Esophagus muscularis mucosa (tissue), 3 donors: ENCODE measurements around the gene SLC6A8.

Source experiments
- CTCF ChIP-seq, 3 experiments: fragments of 200-600 bp in 2 of 3; fragments of 450-650 bp in 1 of 3; sonication (generic) in 2 of 3; IDR thresholded peaks; one replicate each; pipeline ENCODE4 v1.5.1; 2017 to 2019; ENCODE audit warnings: antibody characterized with exemption in 3 of 3, mild to moderate bottlenecking in 2 of 3, moderate library complexity in 1 of 3
- POLR2AphosphoS5 ChIP-seq, 2 donors: sonication (generic); formaldehyde crosslinking; IDR thresholded peaks; one replicate each; pipeline ENCODE4 v1.6.1; 2017; ENCODE audit warnings: antibody characterized with exemption in 2 of 2

- TF ChIP-seq CTCF (IDR thresholded peaks at IDR 0.05) (no peak), POLR2AphosphoS5 (IDR thresholded peaks at IDR 0.05) (no peak)
Observed at GRCh38 chrX:153640736-153641575, 46.8 kb upstream of the SLC6A8 start.
